Skeletal muscle satellite cell (primary cell): Measurements from ENCODE around the gene AEBP1.

Experiments used
- H3K27me3 ChIP-seq: 2 replicates; pipeline ENCODE4 v1.7.0; 2013; ENCODE audit warnings: low read length; ENCODE audit not compliant: control insufficient read depth, insufficient read depth
- H3K36me3 ChIP-seq: 2 replicates; pipeline ENCODE4 v1.7.0; 2013; ENCODE audit warnings: mild to moderate bottlenecking, control low read depth, low read length; ENCODE audit not compliant: insufficient read depth
- H3K4me1 ChIP-seq: 2 replicates; pipeline ENCODE4 v1.7.0; 2013; ENCODE audit warnings: low read length; ENCODE audit not compliant: control insufficient read depth, insufficient read depth
- H3K4me2 ChIP-seq: 2 replicates; pipeline ENCODE4 v1.7.0; 2013; ENCODE audit warnings: mild to moderate bottlenecking, low read length
- H3K4me3 ChIP-seq: 2 replicates; pipeline ENCODE4 v1.7.0; 2013; ENCODE audit warnings: low read length
- H3K9ac ChIP-seq: 2 replicates; pipeline ENCODE4 v1.7.0; 2013; ENCODE audit warnings: mild to moderate bottlenecking, low read depth, low read length, moderate library complexity
- H3K9me3 ChIP-seq: replicated peaks from 2 replicates; pipeline ENCODE4 v1.7.0; 2013; ENCODE audit warnings: mild to moderate bottlenecking, control low read depth, low read length

AEBP1 gene

GRCh38 chr7:44071726-44072363 is 32.3 kb upstream of the AEBP1 start:
- no peak overlapping the region for H3K9ac ChIP-seq
- no peaks in the 10 kb centered on the region for H3K27me3 ChIP-seq
- H3K4me3 ChIP-seq: no peak overlapping the region
- peaks cover 39% of the 10 kb centered on the region for H3K4me1 ChIP-seq
- peaks cover 28% of the 10 kb centered on the region for H3K36me3 ChIP-seq
- H3K4me2 ChIP-seq: no peak overlapping the region
- H3K9me3 ChIP-seq: no peaks in the 10 kb centered on the region

GRCh38 chr7:44072364-44073231 is 31.5 kb upstream of the AEBP1 start:
- H3K36me3 ChIP-seq: peaks cover 31% of the 10 kb centered on the region

GRCh38 chr7:44073664-44074348 is 30.3 kb upstream of the AEBP1 start:
- peak overlapping the region; percentile 63 for H3K4me3 ChIP-seq

More at GRCh38 chr7:44072364-44073231, 31.5 kb upstream of the AEBP1 start:
- H3K27me3 ChIP-seq: no peaks in the 10 kb centered on the region
- H3K4me2 ChIP-seq: peak overlapping the region; percentile 77
- peak overlapping the region; percentile 62 for H3K9ac ChIP-seq
- H3K4me1 ChIP-seq: peaks cover 39% of the 10 kb centered on the region
- no peaks in the 10 kb centered on the region for H3K9me3 ChIP-seq
- H3K4me3 ChIP-seq: peak overlapping the region; percentile 63

GRCh38 chr7:44074349-44074695 is 29.8 kb upstream of the AEBP1 start:
- peaks cover 47% of the 10 kb centered on the region for H3K36me3 ChIP-seq
- no peaks in the 10 kb centered on the region for H3K27me3 ChIP-seq
- H3K9ac ChIP-seq: peak overlapping the region; percentile 62

More at GRCh38 chr7:44073664-44074348, 30.3 kb upstream of the AEBP1 start:
- Histone ChIP-seq H3K4me2 (peak overlapping the region; percentile 77), H3K9ac (peak overlapping the region; percentile 62), H3K36me3 (peaks cover 43% of the 10 kb centered on the region), H3K9me3 (no peaks in the 10 kb centered on the region), H3K4me1 (peaks cover 39% of the 10 kb centered on the region), H3K27me3 (no peaks in the 10 kb centered on the region)

GRCh38 chr7:44075296-44076075 is 28.7 kb upstream of the AEBP1 start:
- H3K4me3 ChIP-seq: no peak overlapping the region
- H3K4me2 ChIP-seq: no peak overlapping the region
- no peaks in the 10 kb centered on the region for H3K27me3 ChIP-seq
- no peak overlapping the region for H3K9ac ChIP-seq
- peaks cover 54% of the 10 kb centered on the region for H3K36me3 ChIP-seq
- H3K9me3 ChIP-seq: no peaks in the 10 kb centered on the region
- peaks cover 39% of the 10 kb centered on the region for H3K4me1 ChIP-seq

More at GRCh38 chr7:44074349-44074695, 29.8 kb upstream of the AEBP1 start:
- no peaks in the 10 kb centered on the region for H3K9me3 ChIP-seq
- H3K4me3 ChIP-seq: peak overlapping the region; percentile 63
- H3K4me1 ChIP-seq: peaks cover 39% of the 10 kb centered on the region
- H3K4me2 ChIP-seq: peak overlapping the region; percentile 77

GRCh38 chr7:44076101-44076895 is 27.8 kb upstream of the AEBP1 start:
- Histone ChIP-seq H3K4me1 (peaks cover 42% of the 10 kb centered on the region), H3K36me3 (peaks cover 54% of the 10 kb centered on the region), H3K4me3 (no peak overlapping the region), H3K27me3 (no peaks in the 10 kb centered on the region), H3K4me2 (no peak overlapping the region), H3K9ac (no peak overlapping the region), H3K9me3 (no peaks in the 10 kb centered on the region)

GRCh38 chr7:44077061-44077460 is 27.1 kb upstream of the AEBP1 start:
- H3K9ac ChIP-seq: no peak overlapping the region
- peaks cover 54% of the 10 kb centered on the region for H3K36me3 ChIP-seq
- no peak overlapping the region for H3K4me3 ChIP-seq
- no peaks in the 10 kb centered on the region for H3K27me3 ChIP-seq
- no peak overlapping the region for H3K4me2 ChIP-seq
- H3K9me3 ChIP-seq: no peaks in the 10 kb centered on the region
- peaks cover 39% of the 10 kb centered on the region for H3K4me1 ChIP-seq

- H3K4me3 ChIP-seq: no peak overlapping the region
- no peaks in the 10 kb centered on the region for H3K9me3 ChIP-seq
- no peak overlapping the region for H3K9ac ChIP-seq
- no peak overlapping the region for H3K4me2 ChIP-seq
- H3K36me3 ChIP-seq: peaks cover 54% of the 10 kb centered on the region
- no peaks in the 10 kb centered on the region for H3K27me3 ChIP-seq
- H3K4me1 ChIP-seq: peaks cover 32% of the 10 kb centered on the region
These were observed 26.5 kb upstream of the AEBP1 start for GRCh38 chr7:44077681-44078091.

GRCh38 chr7:44078521-44078920 is 25.6 kb upstream of the AEBP1 start:
- no peak overlapping the region for H3K9ac ChIP-seq
- H3K4me1 ChIP-seq: peaks cover 28% of the 10 kb centered on the region
- no peak overlapping the region for H3K4me2 ChIP-seq
- H3K9me3 ChIP-seq: no peaks in the 10 kb centered on the region
- H3K36me3 ChIP-seq: peaks cover 50% of the 10 kb centered on the region
- no peak overlapping the region for H3K4me3 ChIP-seq
- H3K27me3 ChIP-seq: no peaks in the 10 kb centered on the region

- Histone ChIP-seq H3K27me3 (no peaks in the 10 kb centered on the region), H3K9ac (no peak overlapping the region), H3K4me3 (no peak overlapping the region), H3K4me1 (peaks cover 19% of the 10 kb centered on the region), H3K4me2 (no peak overlapping the region), H3K9me3 (no peaks in the 10 kb centered on the region), H3K36me3 (peaks cover 46% of the 10 kb centered on the region)
These were observed 24.7 kb upstream of the AEBP1 start for GRCh38 chr7:44079331-44080021.
